Measurements from ENCODE around the gene IFNL1. TPM values are rescaled to one million over a fixed set of nuclear protein-coding genes. Genes with fewer than 3 reads are reported as not detected.

IFNL1 gene
- total and polyA plus RNA-seq, 9 donors, result not detected

DNA sequence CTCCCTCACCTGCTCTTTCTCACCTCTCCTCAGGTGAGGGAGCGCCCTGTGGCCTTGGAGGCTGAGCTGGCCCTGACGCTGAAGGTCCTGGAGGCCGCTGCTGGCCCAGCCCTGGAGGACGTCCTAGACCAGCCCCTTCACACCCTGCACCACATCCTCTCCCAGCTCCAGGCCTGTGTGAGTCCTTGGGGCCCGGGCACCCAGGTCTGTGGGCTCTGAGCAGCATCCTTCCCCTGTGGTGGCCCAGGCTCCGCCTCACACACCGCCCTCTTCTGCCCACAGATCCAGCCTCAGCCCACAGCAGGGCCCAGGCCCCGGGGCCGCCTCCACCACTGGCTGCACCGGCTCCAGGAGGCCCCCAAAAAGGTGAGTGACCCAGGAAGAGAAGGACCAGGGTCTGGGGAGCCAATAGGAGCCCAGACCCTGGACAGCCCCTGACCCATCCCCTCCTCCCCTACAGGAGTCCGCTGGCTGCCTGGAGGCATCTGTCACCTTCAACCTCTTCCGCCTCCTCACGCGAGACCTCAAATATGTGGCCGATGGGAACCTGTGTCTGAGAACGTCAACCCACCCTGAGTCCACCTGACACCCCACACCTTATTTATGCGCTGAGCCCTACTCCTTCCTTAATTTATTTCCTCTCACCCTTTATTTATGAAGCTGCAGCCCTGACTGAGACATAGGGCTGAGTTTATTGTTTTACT is 1.9 kb downstream of the IFNL1 start:
- Histone ChIP-seq H3K4me3 (no peak overlapping the region), H3K4me1 (ENCODE audit: insufficient read depth) (no peaks in the 10 kb centered on the region), H3K9me3 (no peaks in the 10 kb centered on the region), H3K36me3 (no peaks in the 10 kb centered on the region), H3K27ac (no peak overlapping the region), H3K27me3 (no peaks in the 10 kb centered on the region)
- intact Hi-C loops (cut with DNase I), result no loop called here
- TF ChIP-seq EP300 (IDR thresholded peaks at IDR 0.05), result no peak
- no peak for TF ChIP-seq POLR2A (IDR thresholded peaks at IDR 0.05)
- TF ChIP-seq, protein P1, sequence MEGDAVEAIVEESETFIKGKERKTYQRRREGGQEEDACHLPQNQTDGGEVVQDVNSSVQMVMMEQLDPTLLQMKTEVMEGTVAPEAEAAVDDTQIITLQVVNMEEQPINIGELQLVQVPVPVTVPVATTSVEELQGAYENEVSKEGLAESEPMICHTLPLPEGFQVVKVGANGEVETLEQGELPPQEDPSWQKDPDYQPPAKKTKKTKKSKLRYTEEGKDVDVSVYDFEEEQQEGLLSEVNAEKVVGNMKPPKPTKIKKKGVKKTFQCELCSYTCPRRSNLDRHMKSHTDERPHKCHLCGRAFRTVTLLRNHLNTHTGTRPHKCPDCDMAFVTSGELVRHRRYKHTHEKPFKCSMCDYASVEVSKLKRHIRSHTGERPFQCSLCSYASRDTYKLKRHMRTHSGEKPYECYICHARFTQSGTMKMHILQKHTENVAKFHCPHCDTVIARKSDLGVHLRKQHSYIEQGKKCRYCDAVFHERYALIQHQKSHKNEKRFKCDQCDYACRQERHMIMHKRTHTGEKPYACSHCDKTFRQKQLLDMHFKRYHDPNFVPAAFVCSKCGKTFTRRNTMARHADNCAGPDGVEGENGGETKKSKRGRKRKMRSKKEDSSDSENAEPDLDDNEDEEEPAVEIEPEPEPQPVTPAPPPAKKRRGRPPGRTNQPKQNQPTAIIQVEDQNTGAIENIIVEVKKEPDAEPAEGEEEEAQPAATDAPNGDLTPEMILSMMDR (IDR thresholded peaks at IDR 0.05), result no peak
- no peak for DNase-seq
- 57 to 61% (median 59%) methylated on average over 17 of the region's 17 CpGs for WGBS, 3 donors

DNA sequence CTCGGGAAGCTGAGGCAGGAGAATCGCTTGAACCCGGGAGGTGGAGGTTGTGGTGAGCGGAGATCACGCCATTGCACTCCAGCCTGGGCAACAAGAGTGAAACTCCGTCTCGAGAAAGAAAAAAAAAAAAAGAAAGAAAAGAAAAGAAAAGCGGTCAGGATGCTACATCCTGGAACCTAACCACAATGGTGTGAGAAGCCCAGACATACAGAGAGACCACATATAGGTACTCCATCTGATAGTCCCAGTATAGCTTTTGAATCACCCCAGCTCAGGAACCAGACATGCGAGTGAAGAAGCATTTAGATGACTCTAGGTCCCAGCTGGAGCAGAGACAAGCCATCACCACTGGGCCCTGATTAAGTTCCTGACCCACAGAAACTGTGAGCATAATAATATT is 3.2 kb downstream of the IFNL1 start:
- intact Hi-C loops (cut with DNase I), result no loop called here
- 81 to 91% (median 90%) methylated on average over 9 of the region's 9 CpGs for WGBS, 3 donors
- TF ChIP-seq EP300 (IDR thresholded peaks at IDR 0.05), result no peak
- TF ChIP-seq, protein P1 (IDR thresholded peaks at IDR 0.05), result no peak
- TF ChIP-seq POLR2A (IDR thresholded peaks at IDR 0.05), result no peak
- Histone ChIP-seq H3K27ac (no peak overlapping the region), H3K36me3 (no peaks in the 10 kb centered on the region), H3K9me3 (no peaks in the 10 kb centered on the region), H3K27me3 (no peaks in the 10 kb centered on the region), H3K4me1 (ENCODE audit: insufficient read depth) (no peaks in the 10 kb centered on the region), H3K4me3 (no peak overlapping the region)
- DNase-seq, result no peak

DNA sequence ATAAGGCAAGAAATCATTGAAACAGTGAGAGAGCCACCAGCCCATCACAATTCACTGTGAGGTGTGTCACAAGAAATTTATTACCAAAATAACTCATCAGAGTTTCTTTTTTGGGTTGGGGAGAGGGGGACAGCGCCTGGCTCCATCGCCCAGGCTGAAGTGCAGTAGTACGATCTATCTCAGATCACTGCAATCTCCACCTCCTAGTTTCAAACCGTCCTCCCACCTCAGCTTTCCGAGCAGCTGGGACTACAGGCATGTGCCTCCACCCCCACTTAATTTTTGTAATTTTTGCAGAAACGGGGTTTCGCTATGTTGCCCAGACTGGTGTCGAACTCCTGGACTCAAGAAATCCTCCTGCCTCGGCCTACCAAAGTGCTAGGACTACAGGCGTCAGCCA is 3.6 kb downstream of the IFNL1 start:
- no peaks in the 10 kb centered on the region for H3K4me1 ChIP-seq (ENCODE audit: insufficient read depth)
- H3K4me3 ChIP-seq, result no peak overlapping the region
- no peak overlapping the region for H3K27ac ChIP-seq
- DNase-seq, result no peak
- H3K27me3 ChIP-seq, result no peaks in the 10 kb centered on the region
- no peak for TF ChIP-seq EP300 (IDR thresholded peaks at IDR 0.05)
- WGBS, 3 donors, result 67 to 76% (median 68%) methylated on average over 10 of the region's 10 CpGs
- intact Hi-C loops (cut with DNase I), result no loop called here
- no peaks in the 10 kb centered on the region for H3K9me3 ChIP-seq
- H3K36me3 ChIP-seq, result no peaks in the 10 kb centered on the region

DNA sequence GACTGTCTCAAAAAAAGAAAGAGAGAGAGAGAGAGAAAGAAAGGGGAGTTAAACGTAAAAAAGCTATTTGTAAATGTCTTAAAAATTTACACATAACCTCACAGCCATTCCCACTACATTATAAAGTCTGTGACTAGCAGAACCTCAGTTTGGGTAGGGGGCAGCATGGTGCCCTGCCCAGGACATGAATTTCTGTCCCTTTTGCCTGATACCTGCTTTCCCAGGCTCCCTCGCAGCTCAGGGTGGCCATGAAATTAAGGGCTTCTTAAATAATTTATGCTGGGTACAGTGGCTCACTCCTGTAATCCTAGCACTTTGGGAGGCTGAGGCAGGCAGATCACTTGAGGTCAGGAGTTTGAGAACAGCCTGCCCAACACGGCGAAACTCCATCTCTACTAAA is 4.8 kb downstream of the IFNL1 start:
- DNase-seq, result no peak
- TF ChIP-seq POLR2A (IDR thresholded peaks at IDR 0.05), result no peak
- H3K36me3 ChIP-seq, result no peaks in the 10 kb centered on the region
- no peaks in the 10 kb centered on the region for H3K4me1 ChIP-seq (ENCODE audit: insufficient read depth)
- no peak overlapping the region for H3K4me3 ChIP-seq
- no peaks in the 10 kb centered on the region for H3K9me3 ChIP-seq
- H3K27ac ChIP-seq, result no peak overlapping the region
- 71 to 79% (median 75%) methylated on average over 4 of the region's 4 CpGs for WGBS, 3 donors
- intact Hi-C loops (cut with DNase I), result no loop called here
- H3K27me3 ChIP-seq, result no peaks in the 10 kb centered on the region

DNA sequence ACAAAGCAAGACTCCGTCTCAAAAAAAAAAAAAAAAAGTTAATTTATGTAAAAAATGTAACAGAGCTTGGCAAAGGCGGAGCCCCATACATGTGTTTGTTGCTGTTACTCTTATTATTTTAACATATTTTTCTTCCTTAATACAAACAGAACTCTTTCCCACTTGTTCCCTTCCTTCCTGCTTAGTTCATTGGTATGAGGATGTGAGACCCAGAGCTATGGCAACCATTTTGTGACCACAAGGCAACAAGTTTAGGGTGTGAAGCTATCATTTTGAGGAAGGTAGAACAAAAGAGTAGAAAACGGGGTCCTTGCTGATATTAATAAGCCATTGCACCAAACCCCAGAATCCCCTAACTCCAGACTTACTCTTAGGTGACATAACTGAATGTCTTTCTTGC is 5.4 kb downstream of the IFNL1 start:
- no peak overlapping the region for H3K27ac ChIP-seq
- H3K27me3 ChIP-seq, result no peaks in the 10 kb centered on the region
- intact Hi-C loops (cut with DNase I), result no loop called here

More for the DNA sequence above, 5.4 kb downstream of the IFNL1 start:
- no peaks in the 10 kb centered on the region for H3K9me3 ChIP-seq
- H3K4me1 ChIP-seq (ENCODE audit: insufficient read depth), result no peaks in the 10 kb centered on the region
- H3K4me3 ChIP-seq, result no peak overlapping the region
- TF ChIP-seq EP300 (IDR thresholded peaks at IDR 0.05), result no peak
- no peak for TF ChIP-seq POLR2A (IDR thresholded peaks at IDR 0.05)
- TF ChIP-seq, protein P1 (IDR thresholded peaks at IDR 0.05), result no peak
- H3K36me3 ChIP-seq, result no peaks in the 10 kb centered on the region
- DNase-seq, result no peak
- WGBS, 3 donors, result 82 to 90% (median 84%) methylated on average over 3 of the region's 3 CpGs

Measured in ovary (tissue), 9 donors.